SKM-1 treated with dmso at 0.1 percent for 144 hours (cell line): ENCODE results near the gene DMAC1.
A peak's percentile ranks its signal among the peaks of the same experiment; 100 is the strongest.

Experiments
- DNase-seq: peaks from one replicate; lab custom pipeline; 2025; ENCODE audit not compliant: unreplicated experiment; lab: John Stamatoyannopoulos, UW

Gene DMAC1

GRCh38 chr9:7799234-7799943, at the start of gene DMAC1:
Gene DMAC1, minus strand, starts transcription at chr9:7799778. Its CDS starts 44 bp downstream, at chr9:7799734.
- peak; percentile 80 for DNase-seq

- no peak for DNase-seq
Observed at GRCh38 chr9:7849362-7849761, 49.8 kb upstream of the DMAC1 start.

GRCh38 chr9:7848498-7848897, 48.9 kb upstream of the DMAC1 start:
- no peak for DNase-seq

GRCh38 chr9:7844242-7844641, 44.7 kb upstream of the DMAC1 start:
- DNase-seq, result peak; percentile 18

GRCh38 chr9:7841831-7842230, 42.3 kb upstream of the DMAC1 start:
- DNase-seq, result no peak

- DNase-seq, result no peak
Observed at GRCh38 chr9:7834531-7834930, 35.0 kb upstream of the DMAC1 start.

- DNase-seq, result no peak
Observed at GRCh38 chr9:7828334-7828733, 28.8 kb upstream of the DMAC1 start.

- no peak for DNase-seq
Observed at GRCh38 chr9:7827792-7828191, 28.2 kb upstream of the DMAC1 start.

GRCh38 chr9:7827056-7827455, 27.5 kb upstream of the DMAC1 start:
- DNase-seq, result no peak

- no peak for DNase-seq
Observed at GRCh38 chr9:7823651-7824050, 24.1 kb upstream of the DMAC1 start.

- DNase-seq, result no peak
Observed at GRCh38 chr9:7819984-7820383, 20.4 kb upstream of the DMAC1 start.

- DNase-seq, result no peak
Observed at GRCh38 chr9:7816021-7816420, 16.4 kb upstream of the DMAC1 start.

GRCh38 chr9:7813030-7813429, 13.5 kb upstream of the DMAC1 start:
- no peak for DNase-seq

GRCh38 chr9:7811677-7812076, 12.1 kb upstream of the DMAC1 start:
- no peak for DNase-seq

- no peak for DNase-seq
Observed at GRCh38 chr9:7802666-7803065, 3.1 kb upstream of the DMAC1 start.

- no peak for DNase-seq
Observed at GRCh38 chr9:7799944-7800285, 337 bp upstream of the DMAC1 start.

- no peak for DNase-seq
Observed at GRCh38 chr9:7794196-7794595, 5.4 kb downstream of the DMAC1 start.

GRCh38 chr9:7791394-7791793, 8.2 kb downstream of the DMAC1 start:
- no peak for DNase-seq

GRCh38 chr9:7790819-7791182, 8.8 kb downstream of the DMAC1 start:
- no peak for DNase-seq

- DNase-seq, result no peak
Observed at GRCh38 chr9:7790022-7790818, 9.4 kb downstream of the DMAC1 start.

- DNase-seq, result no peak
Observed at GRCh38 chr9:7788772-7789171, 10.8 kb downstream of the DMAC1 start.

GRCh38 chr9:7785813-7786212, 13.8 kb downstream of the DMAC1 start:
- no peak for DNase-seq

- DNase-seq, result no peak
Observed at GRCh38 chr9:7784472-7784871, 15.1 kb downstream of the DMAC1 start.
